UCSD-AML1 (cell line): Measurements from ENCODE around the gene MSL1.

Source experiments
- DNase-seq: peaks from one replicate; lab custom pipeline; 2025; ENCODE audit not compliant: unreplicated experiment; lab: John Stamatoyannopoulos, UW

The MSL1 gene

GRCh38 chr17:40103688-40104087 lies 18.1 kb upstream of the MSL1 start:
- DNase-seq: no peak

DNA sequence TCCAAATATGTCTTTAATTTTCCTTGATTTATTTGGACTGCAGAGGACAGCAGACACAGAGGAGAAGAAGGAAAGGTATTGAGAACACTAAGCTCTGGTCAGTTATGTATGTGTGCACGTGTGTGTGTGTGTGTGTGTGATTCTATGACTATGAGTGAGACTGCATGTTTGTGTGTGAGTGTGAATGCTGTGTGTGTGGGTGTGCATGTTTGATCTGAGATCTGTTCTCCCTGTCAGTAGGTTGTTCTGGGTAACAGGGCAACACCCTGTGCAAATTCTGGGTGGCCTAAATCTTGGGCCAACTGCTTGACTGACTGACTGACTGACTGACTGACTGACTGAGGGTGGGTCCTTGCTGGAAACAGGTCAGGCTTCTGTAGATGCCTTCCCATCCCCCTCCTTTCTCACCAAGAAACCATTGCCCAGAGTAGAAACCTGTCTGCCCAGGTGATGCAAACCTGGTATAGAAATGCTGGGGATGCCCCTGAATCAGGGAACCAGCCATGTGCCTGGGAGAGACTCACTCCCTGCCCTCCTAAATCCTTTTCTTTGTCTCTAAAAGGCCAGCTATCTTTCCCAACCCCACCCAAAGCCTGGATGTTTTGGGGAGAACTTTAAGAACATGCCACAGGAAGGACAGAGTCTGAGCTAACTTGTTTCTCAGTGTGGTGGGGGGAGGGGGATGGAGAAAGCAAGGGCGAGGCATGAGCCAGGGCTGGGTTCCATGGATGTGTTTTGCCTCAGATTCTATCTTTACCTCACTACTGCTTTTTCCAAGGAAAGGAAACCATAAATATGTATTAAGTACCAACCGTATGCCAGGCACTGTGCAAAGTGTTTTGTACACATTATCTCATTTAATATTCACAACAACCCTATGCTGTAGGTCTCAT lies 16.9 kb upstream of the MSL1 start:
- DNase-seq: no peak

- DNase-seq: no peak
Measured at GRCh38 chr17:40105861-40106759, 15.7 kb upstream of the MSL1 start.

DNA sequence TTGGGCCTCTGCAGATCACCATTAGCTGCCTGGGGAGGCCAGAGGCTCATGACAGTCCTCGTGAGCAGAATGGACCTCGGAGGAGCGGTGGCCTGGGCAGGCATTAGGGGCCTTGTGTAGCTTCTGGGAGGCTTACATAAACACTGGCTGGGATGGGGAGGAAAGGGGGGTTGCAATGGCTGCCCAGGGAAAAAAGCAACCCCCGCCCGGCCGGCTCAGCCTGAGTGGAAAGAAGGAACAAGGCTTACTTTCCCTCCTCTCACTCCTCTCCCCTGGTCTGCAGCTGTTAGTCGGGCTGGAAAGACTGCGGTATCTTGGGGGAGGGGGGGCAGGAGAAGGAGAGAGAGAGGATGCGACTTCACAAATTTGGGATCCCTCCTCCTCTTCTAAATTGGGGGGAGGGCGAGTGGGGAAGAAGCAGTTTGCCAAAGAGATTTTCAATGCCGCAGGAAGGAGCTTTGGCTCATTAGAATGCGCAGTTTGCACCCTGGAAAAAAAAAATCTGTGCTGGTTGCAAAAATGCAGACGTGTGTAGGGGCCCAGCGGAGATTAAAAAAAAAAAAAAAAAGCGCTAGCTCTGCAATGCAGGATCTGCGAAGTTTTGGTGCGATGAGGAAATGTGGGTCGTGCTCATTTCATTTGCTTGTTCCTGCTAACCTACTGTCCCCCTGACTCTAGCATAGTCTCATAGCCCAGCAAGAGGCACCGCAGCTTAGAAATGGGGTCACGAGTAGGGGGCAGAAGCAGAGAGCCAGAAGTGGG lies 14.8 kb upstream of the MSL1 start:
- DNase-seq: no peak

DNA sequence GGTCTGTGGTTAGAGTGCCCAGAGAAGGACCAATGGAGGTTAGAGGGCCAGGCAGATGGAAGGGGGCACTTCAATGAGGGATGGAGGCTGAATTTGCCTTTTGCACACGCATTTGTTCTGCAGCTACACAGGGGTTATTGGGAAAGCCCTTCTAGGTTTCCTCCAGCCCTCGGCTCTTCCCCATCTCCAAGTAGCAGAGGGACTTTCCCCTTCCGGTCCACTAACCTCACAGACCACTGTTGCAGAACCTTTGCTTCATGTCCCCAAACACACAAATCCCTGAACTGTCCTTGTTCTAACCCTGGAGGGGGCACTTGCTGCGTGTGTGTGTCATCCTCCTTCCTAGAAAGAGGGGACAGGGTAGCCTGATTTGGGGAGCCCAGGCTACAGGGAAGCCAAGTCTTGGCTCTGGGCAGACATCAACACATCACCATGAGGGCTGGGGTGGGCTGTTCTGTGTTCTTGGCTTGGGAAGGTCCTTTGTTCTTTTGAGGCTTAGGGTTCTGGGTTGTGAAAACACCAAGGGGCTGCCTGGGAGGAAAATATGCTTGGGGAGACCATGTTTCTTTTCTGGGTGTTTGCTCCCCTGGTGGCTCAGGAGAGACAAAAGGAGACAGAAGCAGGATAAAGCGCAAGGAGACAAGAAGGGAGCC lies 14.1 kb upstream of the MSL1 start:
- peak; percentile 70 for DNase-seq

DNA sequence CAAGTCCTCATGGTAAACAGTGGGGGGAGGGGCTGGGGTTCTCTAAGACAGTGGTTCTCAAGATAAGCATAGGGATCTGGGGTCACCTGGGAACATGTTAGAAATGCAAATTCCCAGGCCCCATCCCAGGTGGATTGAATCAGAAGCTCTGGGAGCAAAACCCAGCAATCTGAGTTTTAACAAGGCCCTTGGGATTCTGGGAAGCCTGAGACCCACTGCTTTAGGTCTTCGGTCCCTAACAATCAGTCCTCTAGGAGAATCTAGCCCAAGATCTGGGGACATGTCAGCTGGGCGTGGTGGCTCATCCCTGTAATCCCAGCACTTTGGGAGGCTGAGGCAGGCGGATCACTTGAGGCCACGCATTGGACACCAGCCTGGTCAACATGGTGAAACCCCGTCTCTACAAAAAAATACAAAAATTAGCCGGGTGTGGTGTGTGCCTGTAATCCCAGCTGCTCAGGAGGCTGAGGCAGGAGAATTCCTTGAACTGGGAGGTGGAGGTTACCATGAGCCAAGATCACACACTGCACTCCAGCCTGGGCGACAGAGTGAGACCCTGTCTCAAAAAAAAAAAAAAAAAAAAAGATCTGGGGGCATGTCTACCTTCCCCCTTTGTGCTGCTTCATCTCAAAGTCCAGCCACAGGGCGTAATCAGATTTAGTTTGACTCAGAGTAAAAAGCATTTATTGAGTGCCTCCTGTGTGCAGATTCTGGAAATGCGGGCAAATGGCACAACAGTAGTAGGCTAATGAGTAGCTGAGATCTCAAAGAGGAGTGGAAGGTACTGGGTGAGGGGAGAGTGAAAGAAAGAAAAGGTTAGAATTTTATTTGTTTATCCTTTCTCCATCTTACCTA lies 12.6 kb upstream of the MSL1 start:
- no peak for DNase-seq

GRCh38 chr17:40110026-40110845 lies 11.5 kb upstream of the MSL1 start:
- no peak for DNase-seq

GRCh38 chr17:40111221-40112128 lies 10.3 kb upstream of the MSL1 start:
- DNase-seq: peak; percentile 91

GRCh38 chr17:40112191-40112711 lies 9.5 kb upstream of the MSL1 start:
- no peak for DNase-seq

- DNase-seq: no peak
Measured at GRCh38 chr17:40112718-40113109, 9.1 kb upstream of the MSL1 start.

DNA sequence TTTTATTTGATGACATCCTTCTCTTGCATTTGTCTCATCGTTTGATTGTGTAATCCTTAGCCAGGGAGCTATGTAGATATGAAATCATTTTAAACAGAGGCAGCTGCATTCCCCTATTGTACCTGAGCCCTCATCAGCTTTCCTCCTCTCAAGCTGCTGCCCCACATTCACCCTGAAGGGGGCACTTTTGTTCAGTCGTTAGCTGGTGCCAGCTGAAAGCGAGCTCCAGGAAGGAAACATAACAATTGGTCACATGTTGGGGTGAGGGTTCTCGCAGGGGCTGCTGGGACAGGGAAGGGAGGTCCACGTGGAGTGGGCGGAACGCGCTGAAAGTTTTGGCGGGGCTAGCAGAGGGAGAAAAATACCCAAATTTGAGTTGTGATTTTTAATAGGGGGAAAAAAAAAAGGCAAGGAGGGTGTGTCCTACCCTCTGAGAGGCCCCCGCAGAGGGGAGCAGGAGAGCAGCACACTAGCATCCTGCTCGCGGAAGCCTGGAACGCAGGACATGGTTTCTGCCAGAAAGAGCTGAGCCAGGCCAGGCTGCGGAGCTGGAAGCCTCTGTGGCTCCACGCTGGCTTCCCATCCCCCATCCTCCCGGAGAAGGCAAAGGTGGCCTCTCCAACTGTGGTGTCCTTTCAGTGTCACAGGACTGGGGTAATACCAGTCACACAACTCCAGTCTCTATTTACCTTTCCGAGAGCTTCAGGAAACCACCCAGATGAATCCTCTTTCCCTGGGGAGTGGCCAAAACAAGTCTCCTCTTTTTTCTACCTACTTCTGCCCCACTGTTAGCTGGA lies 8.5 kb upstream of the MSL1 start:
- DNase-seq: peak; percentile 88

DNA sequence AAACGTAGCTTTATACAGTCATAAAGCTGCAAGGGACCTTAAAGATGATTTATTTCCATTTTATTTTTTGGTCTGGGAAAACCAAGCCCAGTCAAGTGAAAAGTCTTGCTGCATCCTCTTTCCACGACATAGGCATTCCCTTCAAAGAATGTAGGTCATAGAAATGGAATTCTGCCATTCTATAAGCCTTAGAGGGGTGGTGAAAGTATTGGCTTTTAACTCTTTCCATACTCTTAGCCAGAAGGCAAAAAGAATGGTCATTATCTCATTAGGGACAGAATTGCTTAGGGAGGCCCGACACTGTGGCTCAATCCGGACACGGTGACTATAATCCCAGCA lies 7.9 kb upstream of the MSL1 start:
- DNase-seq: no peak

- DNase-seq: no peak
Measured at GRCh38 chr17:40115101-40115436, 6.7 kb upstream of the MSL1 start.

GRCh38 chr17:40122136-40122998 lies 596 bp downstream of the MSL1 start:
- peak; percentile 54 for DNase-seq

GRCh38 chr17:40122999-40123810 lies 1.4 kb downstream of the MSL1 start:
- DNase-seq: peak; percentile 58

GRCh38 chr17:40123811-40124114 lies 2.0 kb downstream of the MSL1 start:
- no peak for DNase-seq
